ENCODE data around the gene C1orf232. TPM values are rescaled to one million over a fixed set of nuclear protein-coding genes. Genes with fewer than 3 reads are reported as not detected.

The C1orf232 gene
- total and polyA plus RNA-seq, 2 of the 4 experiments (the other 2 are of a cell fraction): not detected

DNA sequence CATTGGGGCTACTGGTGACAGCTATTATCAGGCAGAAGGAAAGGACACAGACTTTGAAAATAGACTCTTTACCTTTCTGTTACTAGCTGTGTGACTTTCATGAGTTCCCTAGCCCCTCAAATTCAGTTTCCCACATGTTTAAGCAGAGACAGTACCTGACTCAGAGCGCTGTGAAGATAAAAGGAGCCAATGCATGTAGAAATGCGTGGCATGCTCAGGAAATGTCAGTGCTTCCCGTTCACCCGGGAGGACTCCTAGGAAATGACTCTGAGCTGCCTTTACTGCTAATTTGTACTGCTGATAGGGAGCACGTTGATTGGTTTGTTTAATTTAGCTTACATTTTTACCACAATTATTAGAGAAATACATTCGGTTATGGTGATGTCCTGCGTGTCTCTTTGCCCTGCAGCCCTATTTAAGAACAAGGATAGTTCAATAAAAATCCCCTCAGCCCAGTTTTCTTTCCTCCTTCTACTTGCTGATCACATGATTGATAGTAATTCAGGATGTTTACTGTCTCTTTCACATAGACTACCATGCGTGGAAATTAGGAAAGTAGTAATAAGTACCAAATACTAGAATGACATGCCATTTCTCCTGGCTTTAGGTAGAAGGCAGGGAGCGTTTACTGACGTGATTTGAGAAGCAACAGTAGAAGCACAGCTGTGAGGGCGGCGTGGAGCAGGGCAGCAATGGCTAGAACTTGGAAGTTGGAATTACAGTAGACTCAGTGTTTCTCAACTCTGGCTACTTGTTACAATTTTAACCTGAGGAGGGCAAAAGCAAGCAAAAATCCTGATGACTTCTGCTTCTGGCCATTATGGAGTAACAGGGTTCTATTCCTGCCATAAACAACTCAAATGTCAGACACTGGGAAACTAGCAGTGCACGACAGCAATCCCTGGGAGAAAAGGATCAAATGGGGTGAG is 41.3 kb downstream of the C1orf232 start:
- Histone ChIP-seq H2AK5ac (ENCODE audit: low read depth, low read length) (no peak overlapping the region), H4K8ac (ENCODE audit: low read depth in 2 of 2, low read length in 2 of 2) (no peak overlapping the region), H3K4me2 (ENCODE audit: low read depth, low read length) (no peak overlapping the region), H3K9me1 (ENCODE audit: insufficient read depth, low read length) (no peaks in the 10 kb centered on the region), H3K27me3 (ENCODE audit: control insufficient read depth, insufficient read depth, low read length) (peaks cover 11% of the 10 kb centered on the region), H3K36me3 (ENCODE audit: control insufficient read depth, insufficient read depth, low read length) (no peaks in the 10 kb centered on the region), H3K14ac (replicated peaks; ENCODE audit: low read depth, low read length) (no peak overlapping the region), H3K23ac (ENCODE audit: low read depth, low read length) (no peak overlapping the region), H4K5ac (ENCODE audit: low read depth, low read length) (no peak overlapping the region), H4K91ac (ENCODE audit: insufficient read depth, low read depth, low read length) (no peak overlapping the region), H2AFZ (replicated peaks; ENCODE audit: low read length, poor library complexity) (no peak overlapping the region), H3K18ac (ENCODE audit: low read depth, low read length) (no peak overlapping the region), H3K27ac (ENCODE audit: insufficient read depth, low read length) (no peak overlapping the region), H3K79me1 (ENCODE audit: low read depth in 1 of 2, low read length in 2 of 2) (no peaks in the 10 kb centered on the region), H2BK20ac (ENCODE audit: low read depth, low read length) (no peak overlapping the region), H3K4me3 (ENCODE audit: insufficient read depth, low read depth, low read length) (no peak overlapping the region), H2AK9ac (replicated peaks; ENCODE audit: low read depth, low read length, poor library complexity) (no peak overlapping the region), H3K9ac (ENCODE audit: low read depth, low read length) (no peak overlapping the region), H2BK15ac (ENCODE audit: low read depth, low read length) (no peak overlapping the region), H2BK120ac (ENCODE audit: low read depth, low read length) (no peak overlapping the region), H3K4ac (ENCODE audit: low read depth, low read length) (no peak overlapping the region), H3K4me1 (ENCODE audit: control insufficient read depth, insufficient read depth, low read length) (0 out of 2 replicates have a peak, but pooled peaks cover 1% of the 10 kb centered on the region), H3K9me3 (ENCODE audit: control insufficient read depth, insufficient read depth, low read length) (no peaks in the 10 kb centered on the region), H2BK5ac (ENCODE audit: low read depth, low read length, poor library complexity, severe bottlenecking) (no peak overlapping the region), H4K20me1 (ENCODE audit: insufficient read depth, low read length) (no peaks in the 10 kb centered on the region), H3K56ac (ENCODE audit: extremely low read depth, insufficient read depth, low read length) (no peak overlapping the region)
- no peak for TF ChIP-seq MAZ (IDR thresholded peaks at IDR 0.05; ENCODE audit: borderline replicate concordance, low read depth, low read length)
- TF ChIP-seq, protein P1, sequence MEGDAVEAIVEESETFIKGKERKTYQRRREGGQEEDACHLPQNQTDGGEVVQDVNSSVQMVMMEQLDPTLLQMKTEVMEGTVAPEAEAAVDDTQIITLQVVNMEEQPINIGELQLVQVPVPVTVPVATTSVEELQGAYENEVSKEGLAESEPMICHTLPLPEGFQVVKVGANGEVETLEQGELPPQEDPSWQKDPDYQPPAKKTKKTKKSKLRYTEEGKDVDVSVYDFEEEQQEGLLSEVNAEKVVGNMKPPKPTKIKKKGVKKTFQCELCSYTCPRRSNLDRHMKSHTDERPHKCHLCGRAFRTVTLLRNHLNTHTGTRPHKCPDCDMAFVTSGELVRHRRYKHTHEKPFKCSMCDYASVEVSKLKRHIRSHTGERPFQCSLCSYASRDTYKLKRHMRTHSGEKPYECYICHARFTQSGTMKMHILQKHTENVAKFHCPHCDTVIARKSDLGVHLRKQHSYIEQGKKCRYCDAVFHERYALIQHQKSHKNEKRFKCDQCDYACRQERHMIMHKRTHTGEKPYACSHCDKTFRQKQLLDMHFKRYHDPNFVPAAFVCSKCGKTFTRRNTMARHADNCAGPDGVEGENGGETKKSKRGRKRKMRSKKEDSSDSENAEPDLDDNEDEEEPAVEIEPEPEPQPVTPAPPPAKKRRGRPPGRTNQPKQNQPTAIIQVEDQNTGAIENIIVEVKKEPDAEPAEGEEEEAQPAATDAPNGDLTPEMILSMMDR (conservative IDR thresholded peaks at IDR 0.05; ENCODE audit: low read depth, low read length): no peak
- no peak for TF ChIP-seq MXI1 (IDR thresholded peaks at IDR 0.05; ENCODE audit: borderline replicate concordance, low read depth, low read length)
- ChIA-PET CTCF (interaction anchor here (0.7 to 1.3 kb wide), 2 partner anchors 18 to 26 kb away, joined by 7 to 8 read pairs; no protein-coding TSS in a partner anchor), POLR2A (ENCODE audit: unreplicated experiment) (no interaction called here)
- ATAC-seq (ENCODE audit: low read depth) (no peak), DNase-seq (no peak)
- no TSS peak for BruUV-seq (replicated peaks)
- in situ Hi-C loops (cut with MboI; ENCODE audit: low sequenced_read_pairs): no loop called here
- dilution Hi-C loops (cut with HindIII; ENCODE audit: low sequenced_read_pairs, unreplicated experiment): no loop called here
- 83% methylated on average over 2 of the region's 13 CpGs; no CpG with 5 or more reads in 1 of the 2 experiments for WGBS, 2 experiments (ENCODE audit: extremely low coverage in 2 of 2, insufficient read length in 1 of 2)
- intact Hi-C loops (cut with micrococcal nuclease): no loop called here

Measured in IMR-90 (cell line).